Measurements from ENCODE around the gene RIGI. TPM values are rescaled to one million over a fixed set of nuclear protein-coding genes. Genes with fewer than 3 reads are reported as not detected.

The RIGI gene
- total RNA-seq, 2 donors from 2014 or later = 2.6 to 6.5 TPM

GRCh38 chr9:32554591-32554990 lies 28.6 kb upstream of the RIGI start:
- no peak overlapping the region for H3K4me3 ChIP-seq
- ATAC-seq (no peak), DNase-seq (no peak)
- intact Hi-C loops (cut with DNase I) = no loop called here
- no peaks in the 10 kb centered on the region for H3K27me3 ChIP-seq
- H3K4me1 ChIP-seq = peaks cover 18% of the 10 kb centered on the region
- H3K27ac ChIP-seq = no peak overlapping the region
- no peak for TF ChIP-seq CTCF (IDR thresholded peaks at IDR 0.05)
- no peak for TF ChIP-seq POLR2A (IDR thresholded peaks at IDR 0.05)
- no peaks in the 10 kb centered on the region for H3K9me3 ChIP-seq
- no peaks in the 10 kb centered on the region for H3K36me3 ChIP-seq (replicated peaks in 1 of 2; ENCODE audit: insufficient read depth in 1 of 2, low read depth in 2 of 2)

- Histone ChIP-seq H3K27ac (no peak overlapping the region), H3K27me3 (no peaks in the 10 kb centered on the region), H3K9me3 (no peaks in the 10 kb centered on the region), H3K36me3 (replicated peaks in 1 of 2; ENCODE audit: insufficient read depth in 1 of 2, low read depth in 2 of 2) (no peaks in the 10 kb centered on the region), H3K4me3 (no peak overlapping the region), H3K4me1 (peaks cover 18% of the 10 kb centered on the region)
- intact Hi-C loops (cut with DNase I) = no loop called here
- no peak for TF ChIP-seq POLR2A (IDR thresholded peaks at IDR 0.05)
- TF ChIP-seq CTCF (IDR thresholded peaks at IDR 0.05) = no peak
- no peak for ATAC-seq
- DNase-seq = no peak
- WGBS, 2 donors = 70 to 73% methylated on average over 2 of the region's 2 CpGs
Measured at GRCh38 chr9:32554107-32554506, 28.1 kb upstream of the RIGI start.

- Histone ChIP-seq H3K9me3 (no peaks in the 10 kb centered on the region), H3K36me3 (replicated peaks in 1 of 2; ENCODE audit: insufficient read depth in 1 of 2, low read depth in 2 of 2) (no peaks in the 10 kb centered on the region), H3K4me1 (peaks cover 18% of the 10 kb centered on the region), H3K27me3 (no peaks in the 10 kb centered on the region), H3K27ac (peak within 1 kb of the TSS; percentile 92 to 99 (median 95)), H3K4me3 (peak within 1 kb of the TSS; percentile 57 to 73)
- DNase-seq = peak; percentile 89 to 90 (median 90)
- intact Hi-C loops (cut with DNase I) = no loop called here
- peak; percentile 66 to 89 (median 88) for TF ChIP-seq POLR2A (IDR thresholded peaks at IDR 0.05)
- peak in 2 of 7 experiments; percentile 6 to 13 for TF ChIP-seq CTCF (IDR thresholded peaks at IDR 0.05)
- 0% methylated on average over 42 to 46 of the region's 46 CpGs for WGBS, 2 donors
- peak; percentile 92 for ATAC-seq
Measured at GRCh38 chr9:32552172-32552872, 26.3 kb upstream of the RIGI start, which contains the start of the genes SMIM27 and TOPORS. Gene SMIM27 (plus strand): TSS chr9:32552327. CDS start chr9:32552435, 108 bp downstream. Gene TOPORS (minus strand): TSS chr9:32552586. CDS start chr9:32552436, 150 bp downstream.

- DNase-seq (peak; percentile 32 to 49 (median 38)), ATAC-seq (peak; percentile 24)
Measured at GRCh38 chr9:32551276-32552051, 25.5 kb upstream of the RIGI start.

More at GRCh38 chr9:32551276-32552051, 25.5 kb upstream of the RIGI start:
- H3K4me1 ChIP-seq = peaks cover 18% of the 10 kb centered on the region
- 0% methylated on average over 36 of the region's 36 CpGs for WGBS, 2 donors
- intact Hi-C loops (cut with DNase I) = no loop called here
- no peaks in the 10 kb centered on the region for H3K27me3 ChIP-seq
- H3K36me3 ChIP-seq (replicated peaks in 1 of 2; ENCODE audit: insufficient read depth in 1 of 2, low read depth in 2 of 2) = no peaks in the 10 kb centered on the region
- TF ChIP-seq CTCF (IDR thresholded peaks at IDR 0.05) = no peak
- peak in 1 of 3 donors; percentile 25 for TF ChIP-seq POLR2A (IDR thresholded peaks at IDR 0.05)
- H3K4me3 ChIP-seq = peak overlapping the region; percentile 57 to 73
- peak overlapping the region; percentile 92 to 99 (median 95) for H3K27ac ChIP-seq
- H3K9me3 ChIP-seq = no peaks in the 10 kb centered on the region

Data from body of pancreas (tissue), 4 donors.